GM19238 (cell line): Measurements from ENCODE around the gene GGN.
"Not testable (repeated sequence)": the region's sequence is repeated elsewhere in the genome, so short reads cannot be mapped to it uniquely, and the experiment has no call there.

Source experiments
- DNase-seq: peaks from one replicate; pipeline ENCODE4 v3.0.0; 2011; ENCODE audit warnings: low spot score; ENCODE audit not compliant: insufficient read length

The GGN gene

GRCh38 chr19:38386971-38387549 lies 774 bp downstream of the GGN start:
- DNase-seq: no peak

- no peak for DNase-seq
Observed at GRCh38 chr19:38386300-38386970, 1.4 kb downstream of the GGN start.

- DNase-seq: no peak
Observed at GRCh38 chr19:38385804-38386257, 2.0 kb downstream of the GGN start.

GRCh38 chr19:38385057-38385803 lies 2.6 kb downstream of the GGN start:
- DNase-seq: no peak

- DNase-seq: no peak
Observed at GRCh38 chr19:38384209-38385027, 3.4 kb downstream of the GGN start.

GRCh38 chr19:38383743-38384142 lies 4.1 kb downstream of the GGN start:
- DNase-seq: no peak

- no peak for DNase-seq
Observed at GRCh38 chr19:38383184-38383583, 4.7 kb downstream of the GGN start.

- no peak for DNase-seq
Observed at GRCh38 chr19:38381138-38381537, 6.7 kb downstream of the GGN start.

GRCh38 chr19:38378866-38379265 lies 9.0 kb downstream of the GGN start:
- DNase-seq: no peak

GRCh38 chr19:38377052-38377451 lies 10.8 kb downstream of the GGN start:
- DNase-seq: no peak

GRCh38 chr19:38376576-38376975 lies 11.3 kb downstream of the GGN start:
- no peak for DNase-seq

- DNase-seq: no peak
Observed at GRCh38 chr19:38375748-38376147, 12.1 kb downstream of the GGN start.

- no peak for DNase-seq
Observed at GRCh38 chr19:38375098-38375493, 12.7 kb downstream of the GGN start.

- DNase-seq: peak; percentile 96
Observed at GRCh38 chr19:38374332-38375097, 13.3 kb downstream of the GGN start, which contains the start of gene PSMD8. PSMD8 (plus strand) TSS chr19:38374571; CDS start chr19:38374602, 31 bp downstream.

- DNase-seq: no peak
Observed at GRCh38 chr19:38373907-38374331, 13.9 kb downstream of the GGN start.

- DNase-seq: no peak
Observed at GRCh38 chr19:38371081-38371480, 16.8 kb downstream of the GGN start.

GRCh38 chr19:38370299-38370698 lies 17.5 kb downstream of the GGN start:
- no peak for DNase-seq

GRCh38 chr19:38369584-38369983 lies 18.2 kb downstream of the GGN start:
- no peak for DNase-seq

- DNase-seq: no peak
Observed at GRCh38 chr19:38367041-38367440, 20.8 kb downstream of the GGN start.

GRCh38 chr19:38362946-38363688 lies 24.7 kb downstream of the GGN start:
- not testable (repeated sequence) for DNase-seq
